Activated CD8-positive, alpha-beta T cell treated with anti-CD3 and anti-CD28 coated beads for 36 hours (primary cell): ENCODE measurements around the gene HACL1. TPM values are rescaled to one million over a fixed set of nuclear protein-coding genes. Genes with fewer than 3 reads are reported as not detected.

ENCODE experiments used
- ATAC-seq: fragments of 200-7000 bp; cut with Tn5 transposase; one replicate; pipeline ENCODE4 v1.10.0; 2021; ENCODE audit warnings: mild to moderate bottlenecking, moderate library complexity
- CTCF ChIA-PET: fragments of 350-600 bp; sonication (Branson Sonifier 250); formaldehyde crosslinking; loops from one replicate; lab custom pipeline; 2021; ENCODE audit warnings: antibody characterized with exemption; lab: Charles Lee
- POLR2A ChIA-PET: fragments of 350-600 bp; sonication (Branson Sonifier 250); formaldehyde crosslinking; loops from one replicate; lab custom pipeline; 2021; ENCODE audit warnings: antibody characterized with exemption; lab: Charles Lee
- DNase-seq: peaks from one replicate; pipeline ENCODE4 v3.0.0-alpha.2; 2020
- H3K27ac Mint-ChIP-seq: one replicate; pipeline ENCODE4 v1.8.0; 2021; ENCODE audit warnings: mild to moderate bottlenecking, mixed read lengths
- H3K27me3 Mint-ChIP-seq: one replicate; pipeline ENCODE4 v1.8.0; 2021; ENCODE audit warnings: mixed read lengths
- H3K36me3 Mint-ChIP-seq: one replicate; pipeline ENCODE4 v1.8.0; 2021; ENCODE audit warnings: low read depth, mixed read lengths
- H3K4me1 Mint-ChIP-seq: one replicate; pipeline ENCODE4 v1.8.0; 2021; ENCODE audit warnings: low read depth, mixed read lengths
- H3K4me3 Mint-ChIP-seq: one replicate; pipeline ENCODE4 v1.8.0; 2021; ENCODE audit warnings: mild to moderate bottlenecking, moderate library complexity, mixed read lengths
- H3K9me3 Mint-ChIP-seq: one replicate; pipeline ENCODE4 v1.8.0; 2021; ENCODE audit warnings: mixed read lengths
- CTCF ChIP-seq: fragments of 200-600 bp; IDR thresholded peaks from one replicate; pipeline ENCODE4 v1.8.0; 2022; ENCODE audit warnings: antibody characterized with exemption, mild to moderate bottlenecking
- intact Hi-C: fragments of 100-400 bp; cut with micrococcal nuclease; formaldehyde crosslinking; loops from one replicate; pipeline ENCODE4 v1.10.0; 2022
- total RNA-seq, 2 experiments: library from RNA; stranded (reverse); gene quantifications; one replicate each; pipeline ENCODE4 v1.2.3, GENCODE V29; 2021

Gene HACL1
- total RNA-seq, 2 experiments from 2014 or later = 23.6 to 32.0 TPM

- no peaks in the 10 kb centered on the region for H3K36me3 Mint-ChIP-seq
- no peak overlapping the region for H3K4me3 Mint-ChIP-seq
- no peaks in the 10 kb centered on the region for H3K9me3 Mint-ChIP-seq
- CTCF ChIA-PET = no interaction called here
- H3K27ac Mint-ChIP-seq = peak overlapping the region; percentile 22
- H3K27me3 Mint-ChIP-seq = no peaks in the 10 kb centered on the region
- peak; percentile 34 for ATAC-seq
- TF ChIP-seq CTCF = no peak
- intact Hi-C loops = no loop called here
- POLR2A ChIA-PET = interaction anchor here (0.8 to 1.4 kb wide), 2 partner anchors 12 to 14 kb away, joined by 3 read pairs; no protein-coding TSS in a partner anchor
- peaks cover 16% of the 10 kb centered on the region for H3K4me1 Mint-ChIP-seq
- no peak for DNase-seq
Measured at GRCh38 chr3:15528854-15529537, 72.4 kb downstream of the HACL1 start.

- peak; percentile 18 for DNase-seq
- no peak overlapping the region for H3K27ac Mint-ChIP-seq
Measured at GRCh38 chr3:15527031-15527459, 74.3 kb downstream of the HACL1 start.

DNA sequence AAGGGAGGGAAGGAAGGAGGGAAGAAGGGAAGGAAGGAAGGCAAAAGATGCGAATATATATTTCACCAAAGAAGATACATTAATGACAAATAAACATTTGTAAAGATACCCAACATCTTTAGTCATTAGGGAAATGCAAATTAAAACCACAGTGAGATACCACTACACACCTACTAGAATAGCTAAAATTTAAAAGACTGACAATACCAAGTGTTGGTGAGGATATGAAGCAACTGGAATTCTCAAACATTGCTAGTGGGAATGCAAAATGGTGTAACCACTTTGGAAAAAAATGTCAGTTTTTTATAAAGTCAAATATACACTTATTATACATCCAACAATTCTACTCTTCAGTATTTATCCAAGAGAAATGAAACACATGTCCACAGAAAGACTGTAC is 75.6 kb downstream of the HACL1 start:
- peaks cover 5% of the 10 kb centered on the region for H3K27me3 Mint-ChIP-seq
- no peak overlapping the region for H3K27ac Mint-ChIP-seq
- H3K9me3 Mint-ChIP-seq = no peaks in the 10 kb centered on the region
- intact Hi-C loops = no loop called here
- DNase-seq (no peak), ATAC-seq (no peak)
- no peaks in the 10 kb centered on the region for H3K36me3 Mint-ChIP-seq
- H3K4me3 Mint-ChIP-seq = no peak overlapping the region
- no peak for TF ChIP-seq CTCF
- ChIA-PET POLR2A (no interaction called here), CTCF (interaction anchor here (0.8 to 2.3 kb wide), 3 partner anchors 8 to 605 kb away, joined by 3 to 5 read pairs (median 3); no protein-coding TSS in a partner anchor)
- H3K4me1 Mint-ChIP-seq = peaks cover 26% of the 10 kb centered on the region

More at GRCh38 chr3:15527031-15527459, 74.3 kb downstream of the HACL1 start:
- H3K4me1 Mint-ChIP-seq = peaks cover 16% of the 10 kb centered on the region
- H3K27me3 Mint-ChIP-seq = no peaks in the 10 kb centered on the region
- peak; percentile 68 for ATAC-seq
- H3K9me3 Mint-ChIP-seq = no peaks in the 10 kb centered on the region
- no peak for TF ChIP-seq CTCF
- ChIA-PET CTCF (interaction anchor here (0.9 to 2.3 kb wide), 5 partner anchors 15 to 409 kb away, joined by 4 to 6 read pairs (median 5); no protein-coding TSS in a partner anchor), POLR2A (interaction anchor here (0.5 to 1.1 kb wide), 2 partner anchors 11 to 483 kb away, joined by 3 to 4 read pairs; no protein-coding TSS in a partner anchor)
- intact Hi-C loops = no loop called here
- no peaks in the 10 kb centered on the region for H3K36me3 Mint-ChIP-seq
- H3K4me3 Mint-ChIP-seq = no peak overlapping the region

- no peak for DNase-seq
- ATAC-seq = no peak
- H3K27me3 Mint-ChIP-seq = peaks cover 5% of the 10 kb centered on the region
- H3K4me3 Mint-ChIP-seq = no peak overlapping the region
- intact Hi-C loops = no loop called here
- POLR2A ChIA-PET = interaction anchor here (0.6 kb wide), 1 partner anchor 61 kb away, joined by 4 read pairs; no protein-coding TSS in a partner anchor
- H3K9me3 Mint-ChIP-seq = no peaks in the 10 kb centered on the region
- no peak overlapping the region for H3K27ac Mint-ChIP-seq
- CTCF ChIA-PET = interaction anchor here (0.9 to 1.3 kb wide), 3 partner anchors 33 to 254 kb away, joined by 3 to 5 read pairs (median 3); no protein-coding TSS in a partner anchor
- H3K4me1 Mint-ChIP-seq = peaks cover 20% of the 10 kb centered on the region
- H3K36me3 Mint-ChIP-seq = no peaks in the 10 kb centered on the region
- no peak for TF ChIP-seq CTCF
Measured at GRCh38 chr3:15523660-15524417, 77.5 kb downstream of the HACL1 start.
